Right renal cortex interstitium (tissue), 3 donors: ENCODE results near the gene USB1. TPM values are rescaled to one million over a fixed set of nuclear protein-coding genes. Genes with fewer than 3 reads are reported as not detected.
"Not testable (repeated sequence)": the region's sequence is repeated elsewhere in the genome, so short reads cannot be mapped to it uniquely, and the experiment has no call there.

Source experiments
- DNase-seq, 3 donors: peaks; one replicate each; pipeline ENCODE4 v3.0.0-alpha.2; 2013; ENCODE audit warnings: low read depth in 3 of 3, low spot score in 2 of 3
- polyA plus RNA-seq, 3 donors: library from polyadenylated mRNA; unstranded; fragments of 120-200 nt; gene quantifications; one replicate each; pipeline ENCODE4 v1.2.1, GENCODE V29; 2013; ENCODE audit not compliant: insufficient read length in 3 of 3

USB1 gene
- polyA plus RNA-seq, 3 donors, result 20.9 to 22.3 (median 21.0) TPM

- DNase-seq, result no peak
These were observed 31.6 kb upstream of the USB1 start for GRCh38 chr16:57969451-57970123.

GRCh38 chr16:57970319-57970718 lies 30.9 kb upstream of the USB1 start:
- DNase-seq, result no peak

GRCh38 chr16:57970970-57971369 lies 30.2 kb upstream of the USB1 start, which contains the start of gene CNGB1:
Gene CNGB1, minus strand, starts transcription at chr16:57971128. Its CDS starts 3,842 bp downstream, at chr16:57967286.
- DNase-seq, result no peak

- no peak for DNase-seq
These were observed 29.4 kb upstream of the USB1 start for GRCh38 chr16:57971848-57972247.

- no peak for DNase-seq
These were observed 28.9 kb upstream of the USB1 start for GRCh38 chr16:57972306-57972705.

GRCh38 chr16:57976331-57976796 lies 24.8 kb upstream of the USB1 start:
- DNase-seq, result no peak

- DNase-seq, result no peak
These were observed 23.7 kb upstream of the USB1 start for GRCh38 chr16:57977418-57978069.

GRCh38 chr16:57978070-57978465 lies 23.1 kb upstream of the USB1 start:
- not testable (repeated sequence) for DNase-seq

GRCh38 chr16:57979006-57979585 lies 22.1 kb upstream of the USB1 start:
- DNase-seq, result no peak

- DNase-seq, result no peak
These were observed 19.6 kb upstream of the USB1 start for GRCh38 chr16:57981636-57982035.

GRCh38 chr16:57982385-57982784 lies 18.8 kb upstream of the USB1 start:
- DNase-seq, result no peak

GRCh38 chr16:57984443-57985203 lies 16.6 kb upstream of the USB1 start:
- DNase-seq, result no peak

- DNase-seq, result no peak
These were observed 15.7 kb upstream of the USB1 start for GRCh38 chr16:57985204-57986181.

GRCh38 chr16:57986196-57986595 lies 15.0 kb upstream of the USB1 start:
- DNase-seq, result no peak

GRCh38 chr16:57987441-57988177 lies 13.6 kb upstream of the USB1 start:
- no peak for DNase-seq

- DNase-seq, result no peak
These were observed 12.3 kb upstream of the USB1 start for GRCh38 chr16:57988929-57989328.

GRCh38 chr16:57991551-57992059 lies 9.6 kb upstream of the USB1 start:
- no peak for DNase-seq

GRCh38 chr16:57992084-57992483 lies 9.1 kb upstream of the USB1 start:
- no peak for DNase-seq

GRCh38 chr16:57993438-57993837 lies 7.8 kb upstream of the USB1 start:
- DNase-seq, result no peak
